ENCODE data around the gene ANAPC5.
"Not testable (repeated sequence)": the region's sequence is repeated elsewhere in the genome, so short reads cannot be mapped to it uniquely, and the experiment has no call there.

ANAPC5 gene

DNA sequence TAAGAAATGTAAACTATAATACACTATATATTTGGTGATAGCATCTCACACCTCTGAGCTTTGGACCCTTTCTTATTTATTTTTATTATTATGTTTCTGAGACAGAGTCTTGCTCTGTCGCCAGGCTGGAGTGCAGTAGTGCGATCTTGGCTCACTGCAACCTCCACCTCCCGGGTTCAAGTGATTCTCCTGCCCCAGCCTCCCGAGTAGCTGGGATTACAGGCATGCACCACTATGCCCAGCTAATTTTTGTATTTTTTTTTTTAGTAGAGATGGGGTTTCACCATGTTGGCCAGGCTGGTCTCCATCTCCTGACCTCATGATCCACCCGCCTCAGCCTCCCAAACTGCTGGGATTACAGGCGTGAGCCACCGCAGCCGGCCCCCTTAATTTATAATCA, 44.8 kb downstream of the ANAPC5 start:
- not testable (repeated sequence) for DNase-seq

DNA sequence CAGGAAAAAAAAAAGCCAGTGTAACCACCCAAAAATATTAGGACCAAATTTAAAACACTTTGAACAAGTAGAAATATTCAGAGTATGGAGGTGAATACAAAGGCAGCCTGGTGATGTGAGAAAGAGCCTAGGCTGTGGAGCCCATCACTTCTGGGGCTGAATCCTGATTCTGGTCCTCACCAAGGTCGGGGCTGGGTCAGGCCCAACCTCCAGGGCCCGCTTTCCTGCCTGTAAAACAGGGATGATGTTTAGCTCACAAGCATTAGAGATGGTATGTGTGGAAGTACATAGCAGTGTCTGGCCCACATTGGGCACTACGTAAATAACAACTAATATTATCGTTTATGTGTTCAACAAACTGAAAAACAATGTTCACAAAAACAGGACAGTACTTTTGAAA, 47.9 kb downstream of the ANAPC5 start:
- DNase-seq = no peak

DNA sequence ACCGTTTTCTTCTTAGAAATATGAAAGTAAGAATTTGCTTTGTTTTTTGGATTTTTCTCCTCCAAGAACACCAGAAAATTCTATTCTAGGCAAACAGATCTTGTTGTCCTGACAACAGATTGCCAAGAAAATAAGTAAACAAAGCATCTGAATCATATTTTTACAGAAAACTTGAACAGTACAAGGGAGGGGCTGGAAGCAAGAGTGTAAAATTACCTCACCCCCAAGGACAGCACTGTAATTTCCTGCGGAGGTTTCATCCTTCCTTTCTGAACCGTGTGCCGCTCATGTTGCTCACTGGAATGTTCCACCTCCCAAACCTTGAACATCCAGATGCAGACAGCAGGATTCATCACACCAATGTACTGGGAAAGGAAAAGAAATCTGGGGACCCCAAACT, 50.3 kb downstream of the ANAPC5 start:
- no peak for DNase-seq

DNA sequence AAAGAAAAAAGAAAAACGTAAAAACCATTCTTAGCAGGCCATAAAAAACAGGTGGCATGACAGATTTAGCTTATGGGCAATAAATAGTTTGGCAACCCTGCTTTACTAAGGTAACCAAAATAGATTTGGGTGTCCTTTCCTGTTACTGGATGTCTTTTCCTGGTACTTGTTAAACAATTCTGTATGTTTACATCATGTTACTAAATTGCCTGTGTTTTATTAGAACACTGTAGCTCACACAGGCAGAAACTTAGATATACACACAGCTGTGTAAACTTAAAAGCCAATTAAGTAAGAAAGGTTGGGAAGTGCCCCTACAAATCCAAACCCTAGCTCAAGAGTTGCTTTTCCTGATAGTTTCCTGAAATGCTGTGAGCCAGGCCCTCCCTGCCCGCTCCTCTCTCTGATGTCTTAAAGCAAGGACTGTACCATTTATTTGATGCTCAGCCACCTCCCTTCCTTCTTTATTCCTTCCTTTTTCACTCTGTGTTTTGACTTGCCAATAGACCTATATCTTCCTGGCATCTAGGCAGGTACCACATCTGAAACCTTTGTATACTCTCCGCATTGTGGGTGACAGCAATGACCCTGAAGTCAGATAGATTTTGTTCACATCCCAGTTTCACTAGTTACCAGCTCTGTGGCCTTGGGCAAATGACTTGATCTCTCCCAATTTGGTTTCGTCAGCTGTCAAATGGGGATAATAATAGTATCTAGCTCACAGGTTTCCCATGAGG, 52.0 kb downstream of the ANAPC5 start:
- no peak for DNase-seq

DNA sequence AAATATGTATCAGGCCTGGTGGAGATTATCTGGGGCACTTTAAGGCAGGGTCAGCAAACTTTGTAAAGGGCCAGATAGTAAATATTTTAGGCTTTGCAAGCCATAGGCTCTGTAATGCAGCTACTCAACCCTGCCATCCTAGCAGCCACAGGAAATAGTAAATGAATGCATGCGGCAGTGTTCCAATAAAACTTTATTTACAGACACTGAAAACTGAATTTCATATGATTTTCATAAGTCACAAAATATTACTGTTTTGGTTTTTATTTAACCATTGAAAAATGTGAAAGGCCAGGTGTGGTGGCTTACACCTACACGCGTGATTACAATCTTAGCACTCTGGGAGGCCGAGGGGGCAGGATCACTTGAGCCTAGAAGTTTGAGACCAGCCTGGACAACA, 52.5 kb downstream of the ANAPC5 start:
- no peak for DNase-seq

DNA sequence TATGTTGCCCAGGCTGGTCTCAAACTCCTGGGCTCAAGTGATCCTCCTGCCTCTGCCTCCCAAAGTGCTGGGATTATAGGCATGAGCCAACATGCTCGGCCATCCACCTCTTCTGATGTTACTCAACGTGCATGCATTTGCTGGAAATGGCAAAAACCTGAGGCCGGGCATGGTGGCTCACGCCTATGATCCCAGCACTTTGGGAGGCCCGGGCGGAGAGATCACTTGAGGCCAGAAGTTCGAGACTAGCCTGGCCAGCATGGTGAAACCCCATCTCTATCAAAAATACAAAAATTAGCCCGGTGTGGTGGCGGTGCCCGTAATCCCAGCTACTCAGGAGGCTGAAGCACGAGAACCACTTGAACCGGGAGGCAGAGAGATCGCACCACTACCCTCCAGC, 53.8 kb downstream of the ANAPC5 start:
- DNase-seq = not testable (repeated sequence)

DNA sequence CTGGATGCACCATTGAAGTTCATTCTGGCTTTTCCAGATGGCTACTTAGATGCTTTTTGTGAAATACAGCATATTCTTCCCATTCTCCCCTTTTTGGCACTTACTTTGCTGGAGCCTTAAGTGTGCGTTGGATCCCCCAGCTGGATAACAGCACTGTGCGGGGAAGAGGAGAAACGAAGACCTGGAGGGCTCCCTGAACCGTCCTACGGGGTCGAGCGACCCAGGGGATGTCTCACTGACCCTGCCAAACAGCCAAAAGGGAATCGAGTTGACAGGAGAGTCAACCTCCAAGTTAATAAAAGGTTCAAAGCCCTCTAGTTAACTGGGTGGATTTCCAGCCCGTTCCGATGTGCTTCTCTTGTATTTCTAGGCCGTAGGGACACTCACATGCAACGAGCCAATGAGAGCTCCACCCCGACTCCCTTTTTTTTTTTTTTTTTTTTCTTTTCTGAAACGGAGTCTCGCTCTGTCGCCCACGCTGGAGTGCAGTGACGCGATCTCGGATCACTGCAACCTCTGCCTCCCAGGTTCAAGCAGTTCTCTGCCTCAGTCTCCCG, 54.7 kb downstream of the ANAPC5 start:
- DNase-seq = peak; percentile 78

DNA sequence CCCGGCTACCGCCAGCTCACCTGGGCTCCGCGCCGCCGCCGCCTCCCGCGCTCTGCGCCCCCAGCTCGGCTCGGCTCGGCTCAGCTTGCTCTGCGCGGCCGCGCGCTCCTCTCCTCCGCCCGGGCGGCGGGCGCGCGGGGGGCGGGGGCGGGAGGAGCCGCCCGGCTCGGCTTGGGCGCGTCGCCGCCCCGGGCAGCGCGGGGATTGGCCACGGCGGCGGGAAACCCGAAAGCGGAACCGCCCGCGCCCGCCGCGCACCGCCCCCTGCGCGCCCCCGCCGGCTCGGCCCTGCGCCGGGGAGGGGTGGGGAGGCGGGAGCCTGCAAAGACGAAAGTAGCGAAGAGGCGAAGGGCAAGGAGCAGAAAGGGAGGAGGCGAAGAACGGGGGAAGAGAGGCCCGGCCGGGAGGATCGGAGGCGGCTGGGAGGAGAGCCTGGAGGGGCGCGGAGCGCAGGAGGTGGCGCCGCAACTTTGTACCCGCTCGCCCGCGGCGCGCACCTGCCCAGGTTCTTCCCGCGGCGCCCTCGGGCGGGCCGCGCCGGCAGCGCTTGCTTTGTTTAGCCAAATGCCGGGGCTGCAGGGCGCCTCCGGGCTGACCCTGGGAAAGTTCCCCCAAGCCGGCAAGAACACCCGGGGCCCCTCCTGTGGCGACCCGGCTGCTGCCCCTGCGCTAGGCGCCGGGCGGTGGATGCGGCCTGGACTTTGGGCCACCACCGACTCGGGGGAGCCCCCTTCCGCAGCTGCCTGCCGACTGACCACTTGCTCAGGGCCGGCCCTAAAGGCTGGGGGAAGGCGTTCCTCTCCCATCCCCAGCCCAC, 55.4 kb downstream of the ANAPC5 start, which contains the start of gene CAMKK2:
Gene CAMKK2, minus strand, starts transcription at position 92 of the 817 bp plus-strand sequence. CDS start 22,183 bp downstream, outside the sequence.
- peak; percentile 89 for DNase-seq

DNA sequence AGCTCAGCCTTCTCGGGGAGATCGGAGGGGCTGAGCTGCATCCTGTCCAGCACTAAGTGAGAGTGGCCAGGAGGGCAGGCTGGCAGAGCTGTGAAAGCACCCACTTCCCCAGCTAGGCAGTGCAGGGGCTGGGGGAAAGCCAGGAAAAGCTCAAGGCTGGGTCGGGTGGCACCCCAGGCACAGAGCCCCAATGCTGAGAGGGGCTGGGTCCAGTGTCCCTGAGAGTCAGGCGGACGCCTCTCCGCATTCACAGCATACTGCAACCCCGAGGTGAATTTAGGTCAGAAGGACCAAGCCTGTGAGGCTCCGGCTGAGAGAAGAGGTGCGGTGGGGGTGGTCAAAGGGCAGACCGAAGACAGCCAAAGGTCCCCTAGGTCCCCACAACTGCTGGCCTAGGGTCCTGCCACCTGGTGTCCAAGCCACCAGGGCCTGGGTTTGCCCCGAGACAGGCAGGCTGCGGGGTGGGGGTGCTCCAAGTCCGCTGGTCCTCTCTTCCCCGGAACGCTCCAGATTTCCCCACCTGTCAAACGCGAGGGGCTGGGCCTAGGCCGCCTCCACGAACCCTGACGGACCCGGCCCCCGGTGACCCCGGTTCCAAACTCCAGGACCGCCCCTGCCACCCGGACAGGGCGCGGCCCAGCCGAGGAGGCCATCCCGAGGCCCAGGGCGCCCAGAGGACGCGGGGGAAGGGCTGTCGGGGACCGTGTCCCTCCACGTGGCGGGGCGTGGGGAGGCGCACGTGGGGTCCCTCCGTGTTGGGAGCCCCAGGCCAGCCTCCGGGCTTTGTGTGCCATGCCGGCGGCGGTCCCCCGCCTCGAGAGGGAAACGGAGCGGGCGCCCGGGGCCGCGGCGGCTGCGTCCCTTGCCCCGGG, 56.2 kb downstream of the ANAPC5 start:
- DNase-seq = peak; percentile 57

DNA sequence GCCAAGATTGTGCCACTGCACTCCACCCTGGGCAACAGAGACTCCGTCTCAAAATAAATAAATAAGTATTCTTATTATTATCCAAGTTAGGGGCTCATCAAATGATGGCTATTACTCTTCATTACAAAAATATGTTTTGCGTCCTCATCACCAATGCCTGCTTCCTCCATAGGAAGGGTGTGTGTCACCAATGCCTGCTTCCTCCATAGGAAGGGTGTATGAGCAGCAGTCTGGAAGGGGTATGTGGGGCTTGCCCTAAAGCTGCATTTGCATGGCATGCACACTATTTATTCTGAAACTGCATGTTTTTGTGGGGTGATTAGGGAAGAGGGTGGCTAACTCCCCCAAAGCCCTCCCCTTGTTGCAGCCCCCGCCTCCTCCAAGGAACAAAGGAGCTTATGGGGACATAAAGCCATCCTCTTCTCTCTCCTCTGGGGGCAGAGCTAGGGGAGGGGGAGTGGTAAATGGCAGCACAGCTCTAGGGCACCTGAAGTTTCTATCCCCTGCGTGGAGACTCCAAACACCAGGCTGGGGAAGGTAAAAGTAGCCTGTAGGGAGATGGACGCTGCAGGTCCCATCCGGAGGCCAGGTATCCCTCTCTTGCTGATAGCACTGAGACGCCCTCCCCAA, 57.0 kb downstream of the ANAPC5 start:
- DNase-seq = peak; percentile 35

DNA sequence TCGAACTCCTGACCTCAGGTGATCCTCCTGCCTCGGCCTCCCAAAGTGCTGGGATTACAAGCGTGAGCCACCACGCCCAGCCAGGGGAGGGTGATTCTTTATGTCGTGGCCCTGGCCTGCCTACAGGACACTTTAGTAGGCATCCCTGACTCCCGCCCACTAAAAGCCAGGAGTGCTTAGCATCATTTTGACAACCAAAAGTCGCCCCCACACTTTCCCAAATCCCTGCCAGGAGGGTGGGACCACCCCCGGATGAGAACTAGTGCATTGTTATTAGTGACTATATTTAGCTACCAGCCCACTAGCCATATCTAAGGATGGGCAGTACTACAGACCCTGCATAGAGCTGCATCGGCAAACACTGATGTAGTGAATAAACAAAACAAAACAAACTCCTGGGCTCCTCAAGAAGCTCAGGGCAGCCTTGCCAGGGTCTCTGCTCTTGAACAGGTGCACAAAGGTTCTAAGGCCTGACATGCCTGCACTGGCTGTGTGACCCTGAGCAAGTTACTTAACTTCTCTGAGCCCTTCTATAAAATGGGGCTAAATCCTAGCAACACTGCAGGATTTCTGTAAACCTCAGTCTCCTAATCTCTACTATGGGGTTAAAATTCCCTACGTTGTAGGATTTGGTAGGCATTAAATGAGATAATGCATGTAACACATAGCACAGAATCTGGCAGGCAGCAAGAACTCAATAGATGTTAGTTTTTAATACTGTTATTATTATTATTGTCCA, 57.9 kb downstream of the ANAPC5 start:
- DNase-seq = no peak

DNA sequence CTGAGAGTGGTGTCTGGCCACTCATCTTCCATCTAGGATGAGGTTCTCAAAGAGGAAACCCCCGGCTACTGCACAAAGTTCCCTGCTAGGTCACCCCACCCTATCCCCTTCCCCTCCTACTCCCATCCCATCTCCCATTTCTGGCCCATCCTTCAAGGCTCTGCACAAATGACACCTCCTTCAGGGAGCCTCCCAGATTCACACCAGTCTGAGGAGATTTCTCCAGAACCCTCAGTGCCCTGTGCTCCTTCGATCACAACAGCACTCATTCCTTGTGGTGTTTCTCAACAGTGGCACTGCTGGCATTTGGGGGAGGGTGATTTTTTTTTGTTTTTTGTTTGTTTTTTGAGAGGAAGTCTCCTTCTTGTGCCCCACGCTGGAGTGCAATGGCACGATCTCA, 58.6 kb downstream of the ANAPC5 start:
- DNase-seq = no peak

DNA sequence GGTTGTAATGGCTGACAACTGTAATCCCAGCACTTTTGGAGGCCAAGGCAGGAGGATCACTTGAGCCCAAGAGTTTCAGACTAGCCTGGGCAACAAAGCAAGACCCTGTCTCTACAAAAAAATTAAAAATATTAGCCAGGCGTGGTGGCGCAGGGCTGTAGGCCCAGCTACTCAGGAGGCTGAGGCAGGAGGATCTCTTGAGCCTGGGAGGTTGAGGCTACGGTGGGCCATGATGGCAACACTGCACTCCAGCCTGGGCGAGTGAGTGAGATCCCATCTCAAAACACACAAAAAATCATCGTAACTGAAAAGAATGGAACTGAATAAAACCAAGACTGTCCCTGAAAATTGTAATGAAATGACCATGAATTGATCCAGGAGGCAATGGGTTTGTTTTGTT, 61.8 kb downstream of the ANAPC5 start:
- DNase-seq = no peak

DNA sequence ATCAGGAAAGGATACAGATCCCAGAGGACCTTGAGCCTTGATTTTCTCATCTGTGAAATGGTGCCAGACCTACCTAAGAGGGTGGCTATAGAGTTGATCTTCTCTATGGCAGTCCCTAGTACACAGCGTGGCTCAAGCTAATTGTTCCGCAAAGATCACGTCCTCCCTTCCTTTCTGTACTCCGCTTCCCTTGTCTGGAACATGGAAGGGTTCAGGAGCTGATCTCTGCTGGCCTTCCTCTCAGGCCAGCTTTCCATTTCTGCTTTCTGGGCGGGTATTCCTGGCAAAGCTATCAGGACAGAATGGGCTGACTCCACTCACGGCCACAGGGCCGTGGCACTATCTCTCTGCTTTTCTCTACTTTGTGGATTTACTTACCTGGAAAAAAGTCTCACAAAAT, 62.2 kb downstream of the ANAPC5 start:
- DNase-seq = no peak

DNA sequence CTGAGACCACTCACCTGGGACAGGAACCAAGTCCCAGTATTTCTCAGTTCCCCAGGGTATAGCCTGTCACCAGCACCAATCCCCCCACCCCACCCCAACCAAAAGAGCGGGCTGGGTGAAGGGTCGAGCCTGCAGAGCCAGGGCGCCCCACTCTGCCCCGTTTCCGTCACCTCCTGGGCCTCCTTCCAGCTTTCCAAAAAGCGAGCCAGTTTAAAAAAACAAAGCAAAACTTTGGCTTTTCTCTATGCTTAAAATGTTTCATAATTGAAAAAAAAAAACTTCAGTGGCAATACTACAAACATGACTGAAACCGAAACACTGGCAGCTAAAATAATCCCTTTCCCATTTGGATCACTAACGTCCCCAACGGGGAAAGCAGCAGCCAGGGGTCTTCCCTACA, 63.2 kb downstream of the ANAPC5 start:
- no peak for DNase-seq

DNA sequence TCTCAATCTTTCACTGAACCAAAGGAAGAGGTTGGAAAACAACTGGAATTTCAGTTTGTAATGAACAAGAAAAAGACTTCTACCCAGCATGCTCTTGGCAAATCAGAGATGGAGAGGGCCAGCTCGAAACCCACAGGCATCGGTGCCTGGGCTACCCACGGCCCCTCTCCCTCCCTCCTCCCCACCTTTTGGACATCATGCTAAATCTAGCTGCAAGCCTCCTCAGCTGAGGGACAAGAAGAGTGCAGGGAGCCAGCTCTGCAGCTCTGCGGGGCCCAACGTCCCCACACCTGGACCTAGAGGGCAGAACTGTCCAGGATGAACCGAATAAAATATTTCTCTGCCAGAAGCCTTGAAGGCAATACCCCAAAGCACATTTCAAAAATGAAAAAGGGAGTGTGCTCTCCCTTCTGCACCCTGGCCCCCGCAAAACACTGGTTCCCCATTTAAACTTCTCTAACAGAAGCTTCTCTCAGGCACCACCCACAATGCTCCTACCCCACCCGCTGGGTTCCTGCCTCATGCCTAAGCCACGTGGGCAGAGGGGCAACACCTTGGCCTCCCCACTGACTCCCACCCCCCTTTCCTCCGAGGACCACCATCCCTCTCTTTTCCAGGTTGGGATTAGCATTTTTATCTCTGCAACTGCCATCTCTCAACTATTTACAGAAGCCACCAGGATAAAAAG, 63.9 kb downstream of the ANAPC5 start:
- peak; percentile 56 for DNase-seq

DNA sequence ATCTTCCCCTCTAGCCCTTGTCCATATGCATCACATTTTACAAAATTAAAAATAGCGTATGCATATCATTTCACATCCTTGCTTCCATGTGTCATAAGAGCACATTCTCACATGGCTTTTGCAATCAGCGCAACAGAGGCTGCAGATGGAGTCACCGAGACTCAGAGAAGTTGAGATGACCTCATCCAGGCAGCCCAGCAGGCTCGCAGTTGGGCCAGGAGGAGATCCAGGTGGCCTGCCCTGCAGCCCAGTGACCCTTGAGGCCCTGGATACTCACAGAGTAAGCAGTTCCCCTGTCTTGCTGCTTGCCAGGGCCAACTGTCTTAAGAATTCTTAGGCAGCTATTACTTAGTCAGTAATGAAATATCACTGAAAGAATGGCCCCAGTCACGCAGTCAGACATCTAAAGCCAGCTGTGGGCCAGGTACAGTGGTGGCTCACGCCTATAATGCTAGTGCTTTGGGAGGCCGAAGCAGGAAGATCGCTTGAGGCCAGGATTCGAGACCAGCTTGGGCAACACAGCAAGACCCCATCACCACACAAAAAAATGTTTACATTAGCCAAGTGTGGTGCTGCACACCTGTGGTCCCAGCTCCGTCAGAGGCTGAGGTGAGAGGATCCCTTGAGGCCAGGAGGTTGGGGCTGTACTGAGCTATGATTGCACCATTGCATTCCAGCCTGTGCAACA, 64.8 kb downstream of the ANAPC5 start:
- no peak for DNase-seq

DNA sequence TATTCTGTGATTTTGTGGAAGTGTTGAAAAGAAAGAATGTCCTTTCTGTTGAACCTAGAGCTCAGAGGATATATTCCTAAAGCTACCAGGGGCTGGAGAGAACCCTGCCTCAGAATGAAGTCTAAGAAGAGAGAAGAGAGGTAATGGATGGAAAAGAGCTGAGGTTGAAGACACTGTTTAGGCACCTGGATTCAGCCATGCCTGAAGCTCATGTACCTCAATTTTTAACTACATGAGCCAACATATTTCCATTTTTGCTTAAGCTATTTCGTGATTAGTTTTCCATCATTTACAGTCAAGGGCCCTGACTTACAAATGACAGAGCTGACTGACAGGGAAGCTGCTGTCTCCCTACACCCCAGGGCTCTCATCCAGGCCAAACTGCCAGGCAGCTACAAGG, 66.4 kb downstream of the ANAPC5 start:
- no peak for DNase-seq

DNA sequence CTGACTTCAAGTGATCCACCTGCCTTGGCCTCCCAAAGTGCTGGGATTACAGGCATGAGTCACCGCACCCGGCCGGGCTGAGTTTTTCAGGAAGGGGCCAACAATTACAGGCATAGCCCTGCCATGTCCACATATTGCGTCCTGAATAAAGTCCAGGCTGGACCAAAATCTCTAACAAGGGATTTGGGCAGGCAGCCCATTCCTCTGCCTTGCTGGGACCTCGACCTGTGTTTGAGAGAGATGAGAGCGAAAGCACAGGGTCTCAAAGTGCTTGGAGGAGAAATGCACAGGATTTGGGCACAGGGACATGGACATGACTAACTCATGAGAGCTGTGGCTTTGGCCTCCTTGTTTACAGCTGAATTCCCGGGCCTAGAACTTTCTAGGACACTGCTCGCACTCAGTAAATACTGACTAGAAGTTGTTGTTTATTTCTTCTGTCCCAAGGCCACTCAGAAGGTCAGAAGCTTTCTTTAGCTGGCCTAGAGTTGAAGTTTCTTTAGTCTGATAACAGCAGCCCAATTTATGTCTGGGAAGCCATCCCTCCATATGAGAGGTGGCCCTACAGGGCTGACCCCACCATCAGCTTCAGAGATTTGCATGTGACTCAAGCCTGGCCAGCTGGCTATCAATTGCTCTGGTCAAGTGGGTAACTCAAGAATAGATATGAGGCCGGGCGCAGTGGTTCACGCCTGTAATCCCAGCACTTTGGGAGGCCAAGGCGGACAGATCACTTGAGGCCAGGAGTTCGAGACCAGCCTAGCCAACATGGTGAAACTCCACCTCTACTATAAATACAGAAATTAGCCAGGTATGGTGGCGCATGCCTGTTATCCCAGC, 67.4 kb downstream of the ANAPC5 start:
- no peak for DNase-seq

DNA sequence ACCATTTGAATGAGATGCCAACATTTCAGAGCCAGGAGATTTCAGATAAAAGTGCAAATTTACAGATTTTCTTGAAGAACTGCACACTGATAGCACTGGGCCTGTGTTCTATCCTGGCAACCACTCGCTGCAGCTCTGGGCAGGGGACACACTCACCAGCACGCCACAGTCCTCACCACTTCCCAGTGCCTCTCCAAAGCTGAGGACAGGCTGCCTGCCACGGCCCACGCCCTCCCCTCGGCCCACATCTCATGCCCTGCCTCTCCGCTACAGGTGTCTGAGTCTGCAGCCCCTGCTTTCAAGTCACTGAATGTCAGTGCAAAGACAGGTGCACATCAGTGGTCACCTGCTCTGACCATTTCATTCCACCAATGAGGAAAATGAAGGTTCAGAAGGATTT, 68.4 kb downstream of the ANAPC5 start:
- DNase-seq = no peak

All from hematopoietic multipotent progenitor cell treated with erythropoietin and hydrocortisone succinate and interleukin-3 and kit ligand, for 6 days (in vitro differentiated cells).